ENCODE measurements around the gene GABRB2. TPM values are rescaled to one million over a fixed set of nuclear protein-coding genes. Genes with fewer than 3 reads are reported as not detected.

Gene GABRB2
- total RNA-seq, 3 donors from 2014 or later (not counting 1 experiment from before 2014, with no cell fraction given) = not detected

GRCh38 chr5:161406880-161407279 is 139.6 kb downstream of the GABRB2 start:
- no peaks in the 10 kb centered on the region for H3K27me3 Mint-ChIP-seq (ENCODE audit: low read depth in 2 of 2)
- intact Hi-C loops (cut with micrococcal nuclease) = no loop called here
- H3K4me1 ChIP-seq (ENCODE audit: control insufficient read depth, insufficient read depth, low read length) = no peaks in the 10 kb centered on the region
- DNase-seq (no peak), ATAC-seq (no peak)
- H3K9me3 ChIP-seq (ENCODE audit: control insufficient read depth, insufficient read depth, low read length) = no peaks in the 10 kb centered on the region
- H3K4me3 ChIP-seq (ENCODE audit: low read length) = no peak overlapping the region
- H3K36me3 ChIP-seq (ENCODE audit: control insufficient read depth, insufficient read depth, low read length) = no peaks in the 10 kb centered on the region
- no peak overlapping the region for H3K27ac Mint-ChIP-seq
- no peaks in the 10 kb centered on the region for H3K4me1 Mint-ChIP-seq
- H3K4me3 Mint-ChIP-seq = no peak overlapping the region
- H3K27me3 ChIP-seq (ENCODE audit: control insufficient read depth, insufficient read depth, low read length) = no peaks in the 10 kb centered on the region
- peaks cover 3 to 4% of the 10 kb centered on the region in 2 donors for H3K9me3 Mint-ChIP-seq
- 61% methylated on average over 3 of the region's 3 CpGs for WGBS (ENCODE audit: insufficient coverage)
- H3K27ac ChIP-seq (ENCODE audit: low read length) = no peak overlapping the region
- no peaks in the 10 kb centered on the region for H3K36me3 Mint-ChIP-seq
- TF ChIP-seq CTCF (IDR thresholded peaks at IDR 0.05) = no peak

GRCh38 chr5:161403996-161404395 is 142.5 kb downstream of the GABRB2 start:
- H3K4me3 Mint-ChIP-seq = no peak overlapping the region

GRCh38 chr5:161403121-161403520 is 143.4 kb downstream of the GABRB2 start:
- Mint-ChIP-seq H3K4me3 (no peak overlapping the region), H3K36me3 (no peaks in the 10 kb centered on the region), H3K27ac (no peak overlapping the region), H3K9me3 (peaks cover 0 to 2% of the 10 kb centered on the region in 2 donors), H3K4me1 (no peaks in the 10 kb centered on the region), H3K27me3 (ENCODE audit: low read depth in 2 of 2) (no peaks in the 10 kb centered on the region)
- no peak for DNase-seq
- no peak for TF ChIP-seq CTCF (IDR thresholded peaks at IDR 0.05)
- H3K4me3 ChIP-seq (ENCODE audit: low read length) = no peak overlapping the region
- H3K27ac ChIP-seq (ENCODE audit: low read length) = no peak overlapping the region
- H3K9me3 ChIP-seq (ENCODE audit: control insufficient read depth, insufficient read depth, low read length) = no peaks in the 10 kb centered on the region
- no peaks in the 10 kb centered on the region for H3K27me3 ChIP-seq (ENCODE audit: control insufficient read depth, insufficient read depth, low read length)
- intact Hi-C loops (cut with micrococcal nuclease) = no loop called here
- WGBS (ENCODE audit: insufficient coverage) = 100% methylated on average over 1 of the region's 2 CpGs
- no peaks in the 10 kb centered on the region for H3K4me1 ChIP-seq (ENCODE audit: control insufficient read depth, insufficient read depth, low read length)
- ATAC-seq = no peak
- H3K36me3 ChIP-seq (ENCODE audit: control insufficient read depth, insufficient read depth, low read length) = no peaks in the 10 kb centered on the region

More at GRCh38 chr5:161403996-161404395, 142.5 kb downstream of the GABRB2 start:
- Histone ChIP-seq H3K9me3 (ENCODE audit: control insufficient read depth, insufficient read depth, low read length) (no peaks in the 10 kb centered on the region), H3K36me3 (ENCODE audit: control insufficient read depth, insufficient read depth, low read length) (no peaks in the 10 kb centered on the region), H3K27ac (ENCODE audit: low read length) (no peak overlapping the region), H3K27me3 (ENCODE audit: control insufficient read depth, insufficient read depth, low read length) (no peaks in the 10 kb centered on the region), H3K4me3 (ENCODE audit: low read length) (no peak overlapping the region), H3K4me1 (ENCODE audit: control insufficient read depth, insufficient read depth, low read length) (no peaks in the 10 kb centered on the region)
- no peak for TF ChIP-seq CTCF (IDR thresholded peaks at IDR 0.05)
- 82% methylated on average over 1 of the region's 1 CpG for WGBS (ENCODE audit: insufficient coverage)
- Mint-ChIP-seq H3K36me3 (no peaks in the 10 kb centered on the region), H3K9me3 (peaks cover 2 to 4% of the 10 kb centered on the region in 2 donors), H3K27me3 (ENCODE audit: low read depth in 2 of 2) (no peaks in the 10 kb centered on the region), H3K4me1 (no peaks in the 10 kb centered on the region), H3K27ac (no peak overlapping the region)
- ATAC-seq (no peak), DNase-seq (no peak)
- intact Hi-C loops (cut with micrococcal nuclease) = no loop called here

GRCh38 chr5:161400583-161400982 is 145.9 kb downstream of the GABRB2 start:
- 77% methylated on average over 4 of the region's 4 CpGs for WGBS (ENCODE audit: insufficient coverage)
- Mint-ChIP-seq H3K27ac (no peak overlapping the region), H3K4me3 (no peak overlapping the region), H3K9me3 (peaks cover 0 to 5% of the 10 kb centered on the region in 2 donors), H3K4me1 (no peaks in the 10 kb centered on the region), H3K27me3 (ENCODE audit: low read depth in 2 of 2) (no peaks in the 10 kb centered on the region), H3K36me3 (no peaks in the 10 kb centered on the region)
- TF ChIP-seq CTCF (IDR thresholded peaks at IDR 0.05) = no peak
- ATAC-seq = no peak
- Histone ChIP-seq H3K4me1 (ENCODE audit: control insufficient read depth, insufficient read depth, low read length) (no peaks in the 10 kb centered on the region), H3K27ac (ENCODE audit: low read length) (no peak overlapping the region), H3K36me3 (ENCODE audit: control insufficient read depth, insufficient read depth, low read length) (no peaks in the 10 kb centered on the region), H3K27me3 (ENCODE audit: control insufficient read depth, insufficient read depth, low read length) (no peaks in the 10 kb centered on the region), H3K9me3 (ENCODE audit: control insufficient read depth, insufficient read depth, low read length) (no peaks in the 10 kb centered on the region), H3K4me3 (ENCODE audit: low read length) (no peak overlapping the region)
- no peak for DNase-seq
- intact Hi-C loops (cut with micrococcal nuclease) = no loop called here
